Upper lobe of left lung (tissue), 4 donors: Measurements from ENCODE around the gene CNPY1.

Experiments used
- CTCF ChIP-seq, 6 experiments: fragments of 450-650 bp in 4 of 6; fragments of 200-600 bp in 2 of 6; sonication (generic) in 2 of 6; IDR thresholded peaks; one replicate each; pipeline ENCODE4 v1.5.1; 2016 to 2019; ENCODE audit warnings: antibody characterized with exemption in 6 of 6
- POLR2AphosphoS5 ChIP-seq, 2 donors: sonication (generic); formaldehyde crosslinking; IDR thresholded peaks; one replicate each; pipeline ENCODE4 v1.5.1; 2017; ENCODE audit warnings: antibody characterized with exemption in 2 of 2

- TF ChIP-seq POLR2AphosphoS5 (IDR thresholded peaks at IDR 0.05) (no peak), CTCF (IDR thresholded peaks at IDR 0.05) (no peak)
Observed at GRCh38 chr7:155510975-155511701, 35.2 kb downstream of the CNPY1 start.
